ENCODE results near the gene IL37. TPM values are rescaled to one million over a fixed set of nuclear protein-coding genes. Genes with fewer than 3 reads are reported as not detected.

IL37 gene
- polyA plus RNA-seq, 2 of the 4 experiments (the other 2 are of a cell fraction), result not detected

GRCh38 chr2:112912403-112912802 is 1.4 kb downstream of the IL37 start (continued):
- TF ChIP-seq REST (IDR thresholded peaks at IDR 0.05), result no peak
- no peak for TF ChIP-seq FOSB (CRISPR knock-in tag; IDR thresholded peaks at IDR 0.05)
- no peak for TF ChIP-seq KDM5A (IDR thresholded peaks at IDR 0.05)
- TF ChIP-seq ZC3H11A (IDR thresholded peaks at IDR 0.05), result no peak
- no peak for TF ChIP-seq ATOH8 (CRISPR knock-in tag; IDR thresholded peaks at IDR 0.05; ENCODE audit: low read depth)
- TF ChIP-seq GATA3 (IDR thresholded peaks at IDR 0.05; ENCODE audit: borderline replicate concordance), result no peak

GRCh38 chr2:112915300-112916144 is 4.6 kb downstream of the IL37 start:
- CTCF ChIA-PET, result interaction anchor here (1.3 to 3.1 kb wide), 3 partner anchors 25 to 26 kb away, joined by 3 to 17 read pairs (median 5); no protein-coding TSS in a partner anchor

GRCh38 chr2:112916145-112916571 is 5.2 kb downstream of the IL37 start:
- Histone ChIP-seq H3K27ac (no peak overlapping the region), H3K9me3 (no peaks in the 10 kb centered on the region), H3K4me1 (no peaks in the 10 kb centered on the region), H3K4me3 (no peak overlapping the region), H3K4me2 (no peak overlapping the region)
- ChIA-PET CTCF (interaction anchor here (1.5 to 3.1 kb wide), 2 partner anchors 24 to 26 kb away, joined by 3 to 17 read pairs; no protein-coding TSS in a partner anchor), POLR2A (no interaction called here)
- no peak for ATAC-seq
- WGBS (ENCODE audit: missing lambda C conversion rate), result 12% methylated on average over 3 of the region's 3 CpGs
- TF ChIP-seq RAD21 (conservative IDR thresholded peaks at IDR 0.05 in 1 of 2, IDR thresholded peaks at IDR 0.05 in 1 of 2) (no peak), HEYL (CRISPR knock-in tag; IDR thresholded peaks at IDR 0.05) (no peak), MAX (IDR thresholded peaks at IDR 0.05) (no peak), RNF2 (IDR thresholded peaks at IDR 0.05; ENCODE audit: borderline replicate concordance, low read depth) (no peak), POLR2A (IDR thresholded peaks at IDR 0.05; ENCODE audit: low read length) (no peak), EHF (CRISPR knock-in tag; IDR thresholded peaks at IDR 0.05) (no peak), KDM1A (IDR thresholded peaks at IDR 0.05; ENCODE audit: low read depth) (no peak), HOXB5 (CRISPR knock-in tag; IDR thresholded peaks at IDR 0.05) (no peak), NPAS2 (CRISPR knock-in tag; IDR thresholded peaks at IDR 0.05; ENCODE audit: borderline replicate concordance) (no peak), EHMT2 (IDR thresholded peaks at IDR 0.05; ENCODE audit: low read depth) (no peak), SREBF2 (IDR thresholded peaks at IDR 0.05) (no peak), BHLHE40 (IDR thresholded peaks at IDR 0.05; ENCODE audit: low read depth, low read length) (no peak), TP53 (CRISPR knock-in tag; IDR thresholded peaks at IDR 0.05) (no peak), RCOR1 (IDR thresholded peaks at IDR 0.05; ENCODE audit: low read depth, low read length) (no peak), NFE2L2 (conservative IDR thresholded peaks at IDR 0.05; ENCODE audit: low read length) (no peak)
- no peak for DNase-seq (ENCODE audit: low read depth in 1 of 2, low spot score in 1 of 2)
- no peak for FAIRE-seq

More at GRCh38 chr2:112915300-112916144, 4.6 kb downstream of the IL37 start:
- DNase-seq (ENCODE audit: low read depth in 1 of 2, low spot score in 1 of 2) (no peak), ATAC-seq (no peak), FAIRE-seq (no peak)
- 69% methylated on average over 5 of the region's 7 CpGs for WGBS (ENCODE audit: missing lambda C conversion rate)
- H3K9me3 ChIP-seq, result no peaks in the 10 kb centered on the region
- no peaks in the 10 kb centered on the region for H3K4me1 ChIP-seq
- TF ChIP-seq HOXB13 (CRISPR knock-in tag; IDR thresholded peaks at IDR 0.05; ENCODE audit: low read depth), result no peak
- no peak overlapping the region for H3K4me3 ChIP-seq
- H3K4me2 ChIP-seq, result no peak overlapping the region
- no peak overlapping the region for H3K27ac ChIP-seq
- POLR2A ChIA-PET, result no interaction called here
